ENCODE results near the gene BCAR3.

The BCAR3 gene

DNA sequence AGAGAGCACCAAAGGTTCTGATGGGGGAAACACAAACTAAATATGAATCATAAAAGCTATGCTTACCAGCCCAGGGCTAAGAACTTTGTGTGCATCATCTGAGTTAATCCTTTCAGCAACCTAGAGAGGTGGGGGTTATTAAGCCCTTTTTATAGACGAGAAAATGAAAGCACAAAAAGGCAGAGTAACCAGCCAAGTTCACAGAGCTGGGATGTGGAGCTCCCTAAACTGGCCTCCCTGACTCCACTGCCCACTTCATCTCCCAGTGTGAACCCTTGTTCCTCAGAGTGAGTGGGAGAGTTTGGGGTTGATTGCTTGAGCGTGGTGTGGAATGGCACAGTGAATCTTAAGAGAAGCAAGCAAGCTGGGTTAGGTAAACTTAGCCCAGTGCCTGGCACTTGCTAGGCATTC is 10.8 kb upstream of the BCAR3 start:
- Histone ChIP-seq H3K4ac (ENCODE audit: low read depth in 1 of 2, low read length in 2 of 2) (peak overlapping the region in 1 of 2 experiments; percentile 61), H2BK5ac (ENCODE audit: low read depth, low read length, poor library complexity, severe bottlenecking) (no peak overlapping the region), H3K23ac (ENCODE audit: low read length in 2 of 2) (no peak overlapping the region), H2AFZ (ENCODE audit: low read depth, low read length) (no peak overlapping the region), H4K8ac (ENCODE audit: low read length) (no peak overlapping the region), H3K4me3 (ENCODE audit: insufficient read depth in 1 of 2, low read depth in 1 of 2, low read length in 2 of 2) (peak overlapping the region in 1 of 2 experiments; percentile 1), H3K14ac (ENCODE audit: low read length in 2 of 2) (no peak overlapping the region), H3K4me2 (ENCODE audit: low read length, poor library complexity, severe bottlenecking) (no peak overlapping the region), H3K36me3 (ENCODE audit: control insufficient read depth in 1 of 2, insufficient read depth in 2 of 2, low read depth in 1 of 2, low read length in 2 of 2) (no peaks in the 10 kb centered on the region), H2BK12ac (ENCODE audit: low read length in 2 of 2) (no peak overlapping the region), H2AK5ac (ENCODE audit: low read length, severe bottlenecking) (peak overlapping the region; percentile 98), H2BK15ac (ENCODE audit: low read depth, poor library complexity, severe bottlenecking) (peak overlapping the region; percentile 12), H3K4me1 (ENCODE audit: control insufficient read depth, insufficient read depth, low read depth, low read length) (peaks cover 26% of the 10 kb centered on the region), H4K91ac (ENCODE audit: low read length) (no peak overlapping the region), H3K18ac (ENCODE audit: low read depth in 1 of 2, low read length in 2 of 2) (peak overlapping the region; percentile 45 to 54), H3K9me3 (ENCODE audit: control insufficient read depth, low read length) (no peaks in the 10 kb centered on the region), H3K9ac (ENCODE audit: low read length) (peak overlapping the region; percentile 84), H3K27me3 (ENCODE audit: control insufficient read depth in 1 of 2, insufficient read depth in 1 of 2, low read length in 2 of 2) (no peaks in the 10 kb centered on the region), H3K27ac (ENCODE audit: low read length, poor library complexity, severe bottlenecking) (peak overlapping the region; percentile 82), H2BK120ac (ENCODE audit: low read depth, low read length) (peak overlapping the region; percentile 66), H3K79me1 (replicated peaks; ENCODE audit: low read length, poor library complexity, severe bottlenecking) (no peaks in the 10 kb centered on the region)
- WGBS = 88% methylated on average over 2 of the region's 2 CpGs
- DNase-seq = no peak

DNA sequence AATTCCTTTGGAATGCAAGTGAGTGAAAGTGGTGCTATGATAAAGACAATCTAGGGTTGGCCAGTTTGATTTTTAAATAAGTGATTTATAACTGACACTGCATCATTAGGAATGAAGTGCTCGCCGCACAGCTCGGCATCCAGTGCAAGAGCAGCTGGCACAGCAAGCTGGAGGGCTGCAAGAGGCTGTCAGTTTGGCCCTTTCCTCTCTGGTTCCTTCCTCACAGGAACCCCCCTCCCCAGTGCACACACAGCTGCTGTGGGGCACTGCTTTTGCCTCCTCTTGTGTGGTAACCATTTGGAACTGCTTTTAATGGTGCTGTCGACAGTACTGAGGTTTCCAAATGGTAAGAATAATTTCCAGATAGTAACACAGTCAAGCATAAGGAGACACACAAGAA is 10.4 kb upstream of the BCAR3 start:
- Histone ChIP-seq H3K18ac (ENCODE audit: low read depth in 1 of 2, low read length in 2 of 2) (no peak overlapping the region), H2BK15ac (ENCODE audit: low read depth, poor library complexity, severe bottlenecking) (no peak overlapping the region), H3K4me3 (ENCODE audit: insufficient read depth in 1 of 2, low read depth in 1 of 2, low read length in 2 of 2) (no peak overlapping the region), H4K8ac (ENCODE audit: low read length) (no peak overlapping the region), H4K91ac (ENCODE audit: low read length) (no peak overlapping the region), H3K27me3 (ENCODE audit: control insufficient read depth in 1 of 2, insufficient read depth in 1 of 2, low read length in 2 of 2) (no peaks in the 10 kb centered on the region), H2AK5ac (ENCODE audit: low read length, severe bottlenecking) (no peak overlapping the region), H2BK12ac (ENCODE audit: low read length in 2 of 2) (peak overlapping the region in 1 of 2 experiments; percentile 51), H3K23ac (ENCODE audit: low read length in 2 of 2) (no peak overlapping the region), H2BK5ac (ENCODE audit: low read depth, low read length, poor library complexity, severe bottlenecking) (no peak overlapping the region), H2BK120ac (ENCODE audit: low read depth, low read length) (no peak overlapping the region), H3K27ac (ENCODE audit: low read length, poor library complexity, severe bottlenecking) (peak overlapping the region; percentile 82), H3K4me2 (ENCODE audit: low read length, poor library complexity, severe bottlenecking) (peak overlapping the region; percentile 51), H3K79me1 (replicated peaks; ENCODE audit: low read length, poor library complexity, severe bottlenecking) (no peaks in the 10 kb centered on the region), H3K9me3 (ENCODE audit: control insufficient read depth, low read length) (no peaks in the 10 kb centered on the region), H3K9ac (ENCODE audit: low read length) (peak overlapping the region; percentile 84), H2AFZ (ENCODE audit: low read depth, low read length) (no peak overlapping the region), H3K4me1 (ENCODE audit: control insufficient read depth, insufficient read depth, low read depth, low read length) (peaks cover 26% of the 10 kb centered on the region), H3K14ac (ENCODE audit: low read length in 2 of 2) (no peak overlapping the region), H3K36me3 (ENCODE audit: control insufficient read depth in 1 of 2, insufficient read depth in 2 of 2, low read depth in 1 of 2, low read length in 2 of 2) (no peaks in the 10 kb centered on the region), H3K4ac (ENCODE audit: low read depth in 1 of 2, low read length in 2 of 2) (no peak overlapping the region)
- no peak for DNase-seq
- WGBS = 91% methylated on average over 3 of the region's 4 CpGs

DNA sequence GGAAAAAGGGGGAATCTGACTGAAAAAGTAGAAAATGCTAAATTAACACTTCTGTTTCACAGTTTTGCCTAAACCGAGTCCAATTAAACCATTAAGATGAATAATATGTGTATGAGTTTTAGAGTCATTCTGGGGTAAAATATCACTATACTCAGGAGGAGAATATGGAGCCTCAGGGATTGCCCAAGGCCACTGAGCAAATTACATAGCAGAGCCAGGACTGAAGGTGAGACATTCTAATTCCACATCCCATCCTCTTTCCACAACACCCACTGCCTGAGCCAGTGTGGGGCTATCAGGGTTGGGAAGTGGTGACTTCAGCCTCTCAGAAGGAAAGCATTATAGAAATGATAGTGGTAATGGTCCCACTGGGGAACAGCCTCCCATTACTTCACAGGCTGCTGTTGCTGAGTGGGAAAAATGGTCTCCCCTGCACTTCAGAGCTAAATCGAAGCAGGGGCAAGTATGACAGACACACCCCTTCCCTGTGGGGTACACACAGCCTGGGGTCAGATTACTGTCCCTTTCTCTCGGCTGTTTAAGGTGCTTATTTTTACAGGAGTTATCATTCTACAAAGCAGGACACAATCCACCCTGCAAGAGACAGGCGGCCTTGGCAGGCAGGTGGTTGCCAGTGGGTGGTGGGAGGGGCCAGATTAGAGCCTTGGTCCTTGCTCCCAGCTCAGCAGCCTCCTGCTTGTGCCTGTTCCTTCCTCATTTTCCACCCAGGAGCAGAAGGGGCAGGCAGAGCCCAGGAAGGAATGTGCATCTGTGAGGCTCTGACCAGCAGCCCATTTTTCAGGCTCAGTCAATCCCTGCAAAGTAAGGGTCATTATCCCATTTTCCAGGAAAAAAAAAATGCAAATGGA is 9.5 kb upstream of the BCAR3 start:
- Histone ChIP-seq H3K9ac (ENCODE audit: low read length) (no peak overlapping the region), H3K4me2 (ENCODE audit: low read length, poor library complexity, severe bottlenecking) (no peak overlapping the region), H4K8ac (ENCODE audit: low read length) (no peak overlapping the region), H3K79me1 (replicated peaks; ENCODE audit: low read length, poor library complexity, severe bottlenecking) (no peaks in the 10 kb centered on the region), H2AFZ (ENCODE audit: low read depth, low read length) (no peak overlapping the region), H4K91ac (ENCODE audit: low read length) (no peak overlapping the region), H2BK5ac (ENCODE audit: low read depth, low read length, poor library complexity, severe bottlenecking) (no peak overlapping the region), H3K4me1 (ENCODE audit: control insufficient read depth, insufficient read depth, low read depth, low read length) (peaks cover 26% of the 10 kb centered on the region), H3K9me3 (ENCODE audit: control insufficient read depth, low read length) (no peaks in the 10 kb centered on the region), H3K4me3 (ENCODE audit: insufficient read depth in 1 of 2, low read depth in 1 of 2, low read length in 2 of 2) (no peak overlapping the region), H2BK15ac (ENCODE audit: low read depth, poor library complexity, severe bottlenecking) (no peak overlapping the region), H3K18ac (ENCODE audit: low read depth in 1 of 2, low read length in 2 of 2) (peak overlapping the region in 1 of 2 experiments; percentile 44), H3K27me3 (ENCODE audit: control insufficient read depth in 1 of 2, insufficient read depth in 1 of 2, low read length in 2 of 2) (no peaks in the 10 kb centered on the region), H3K23ac (ENCODE audit: low read length in 2 of 2) (no peak overlapping the region), H3K27ac (ENCODE audit: low read length, poor library complexity, severe bottlenecking) (peak overlapping the region; percentile 32), H2BK12ac (ENCODE audit: low read length in 2 of 2) (no peak overlapping the region), H3K4ac (ENCODE audit: low read depth in 1 of 2, low read length in 2 of 2) (peak overlapping the region in 1 of 2 experiments; percentile 29), H2AK5ac (ENCODE audit: low read length, severe bottlenecking) (peak overlapping the region; percentile 71), H2BK120ac (ENCODE audit: low read depth, low read length) (no peak overlapping the region), H3K36me3 (ENCODE audit: control insufficient read depth in 1 of 2, insufficient read depth in 2 of 2, low read depth in 1 of 2, low read length in 2 of 2) (no peaks in the 10 kb centered on the region), H3K14ac (ENCODE audit: low read length in 2 of 2) (no peak overlapping the region)
- WGBS = 50% methylated on average over 1 of the region's 4 CpGs
- no peak for DNase-seq

DNA sequence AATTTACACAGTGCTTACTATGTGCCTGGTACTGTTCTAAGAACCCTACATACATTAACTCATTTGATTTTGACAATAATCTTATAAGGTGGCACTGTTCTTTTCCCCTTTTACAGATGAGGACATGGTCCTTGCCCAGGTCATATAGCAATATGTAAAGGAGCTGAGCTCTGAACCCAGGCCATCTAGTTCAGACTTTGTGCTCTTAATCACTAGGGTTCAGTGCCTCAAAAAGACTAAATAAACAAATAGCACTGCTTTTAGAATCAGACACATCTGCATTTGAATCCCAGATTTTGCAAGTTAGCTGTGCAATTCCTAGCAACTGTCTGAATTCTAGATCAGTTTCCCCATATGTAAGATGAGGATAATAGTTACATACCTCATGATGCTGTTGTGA is 8.7 kb upstream of the BCAR3 start:
- Histone ChIP-seq H3K18ac (ENCODE audit: low read depth in 1 of 2, low read length in 2 of 2) (no peak overlapping the region), H2BK15ac (ENCODE audit: low read depth, poor library complexity, severe bottlenecking) (no peak overlapping the region), H3K14ac (ENCODE audit: low read length in 2 of 2) (no peak overlapping the region), H4K8ac (ENCODE audit: low read length) (no peak overlapping the region), H3K4ac (ENCODE audit: low read depth in 1 of 2, low read length in 2 of 2) (no peak overlapping the region), H2BK5ac (ENCODE audit: low read depth, low read length, poor library complexity, severe bottlenecking) (no peak overlapping the region), H3K36me3 (ENCODE audit: control insufficient read depth in 1 of 2, insufficient read depth in 2 of 2, low read depth in 1 of 2, low read length in 2 of 2) (no peaks in the 10 kb centered on the region), H3K4me1 (ENCODE audit: control insufficient read depth, insufficient read depth, low read depth, low read length) (peaks cover 26% of the 10 kb centered on the region), H2AFZ (ENCODE audit: low read depth, low read length) (no peak overlapping the region), H2AK5ac (ENCODE audit: low read length, severe bottlenecking) (peak overlapping the region; percentile 75), H3K9me3 (ENCODE audit: control insufficient read depth, low read length) (no peaks in the 10 kb centered on the region), H2BK120ac (ENCODE audit: low read depth, low read length) (no peak overlapping the region), H3K4me2 (ENCODE audit: low read length, poor library complexity, severe bottlenecking) (no peak overlapping the region), H2BK12ac (ENCODE audit: low read length in 2 of 2) (no peak overlapping the region), H3K27me3 (ENCODE audit: control insufficient read depth in 1 of 2, insufficient read depth in 1 of 2, low read length in 2 of 2) (no peaks in the 10 kb centered on the region), H3K23ac (ENCODE audit: low read length in 2 of 2) (no peak overlapping the region), H3K79me1 (replicated peaks; ENCODE audit: low read length, poor library complexity, severe bottlenecking) (no peaks in the 10 kb centered on the region), H3K4me3 (ENCODE audit: insufficient read depth in 1 of 2, low read depth in 1 of 2, low read length in 2 of 2) (no peak overlapping the region), H3K9ac (ENCODE audit: low read length) (no peak overlapping the region), H3K27ac (ENCODE audit: low read length, poor library complexity, severe bottlenecking) (no peak overlapping the region), H4K91ac (ENCODE audit: low read length) (no peak overlapping the region)
- no peak for DNase-seq

All from mesenchymal stem cell (in vitro differentiated cells and primary cell).